ENCODE data around the gene APELA. TPM values are rescaled to one million over a fixed set of nuclear protein-coding genes. Genes with fewer than 3 reads are reported as not detected.
"Not testable (repeated sequence)": the region's sequence is repeated elsewhere in the genome, so short reads cannot be mapped to it uniquely, and the experiment has no call there.

The APELA gene
- total RNA-seq, 1 experiment from 2014 or later, result not detected

- no TSS peak for BruUV-seq (replicated peaks)
- Mint-ChIP-seq H3K4me1 (ENCODE audit: low read depth, unreplicated experiment) (no peaks in the 10 kb centered on the region), H3K36me3 (ENCODE audit: insufficient read depth, unreplicated experiment) (no peaks in the 10 kb centered on the region), H3K27me3 (ENCODE audit: unreplicated experiment) (no peaks in the 10 kb centered on the region), H3K27ac (ENCODE audit: unreplicated experiment) (no peak overlapping the region), H3K9me3 (ENCODE audit: low read depth, unreplicated experiment) (no peaks in the 10 kb centered on the region), H3K4me3 (ENCODE audit: low read depth, unreplicated experiment) (no peak overlapping the region)
- no peak for TF ChIP-seq CTCF (IDR thresholded peaks at IDR 0.05; ENCODE audit: unreplicated experiment)
- intact Hi-C loops (cut with micrococcal nuclease; ENCODE audit: unreplicated experiment), result no loop called here
- CTCF ChIA-PET, result no interaction called here
- no peak for DNase-seq
Measured at GRCh38 chr4:164924670-164925238, 47.8 kb downstream of the APELA start.

GRCh38 chr4:164926301-164926700, 49.3 kb downstream of the APELA start:
- BruUV-seq (replicated peaks), result no TSS peak
- TF ChIP-seq CTCF (IDR thresholded peaks at IDR 0.05; ENCODE audit: unreplicated experiment), result no peak
- H3K4me1 Mint-ChIP-seq (ENCODE audit: low read depth, unreplicated experiment), result no peaks in the 10 kb centered on the region

GRCh38 chr4:164927101-164927500, 50.1 kb downstream of the APELA start:
- CTCF ChIA-PET; H3K36me3 Mint-ChIP-seq (ENCODE audit: insufficient read depth, unreplicated experiment); H3K27me3 Mint-ChIP-seq (ENCODE audit: unreplicated experiment); H3K9me3 Mint-ChIP-seq (ENCODE audit: low read depth, unreplicated experiment); H3K4me1 Mint-ChIP-seq (ENCODE audit: low read depth, unreplicated experiment); H3K4me3 Mint-ChIP-seq (ENCODE audit: low read depth, unreplicated experiment); DNase-seq; H3K27ac Mint-ChIP-seq (ENCODE audit: unreplicated experiment); BruUV-seq (replicated peaks); intact Hi-C loops (cut with micrococcal nuclease; ENCODE audit: unreplicated experiment): not testable (repeated sequence)

More at GRCh38 chr4:164926301-164926700, 49.3 kb downstream of the APELA start:
- intact Hi-C loops (cut with micrococcal nuclease; ENCODE audit: unreplicated experiment), result no loop called here
- H3K4me3 Mint-ChIP-seq (ENCODE audit: low read depth, unreplicated experiment), result no peak overlapping the region
- H3K9me3 Mint-ChIP-seq (ENCODE audit: low read depth, unreplicated experiment), result no peaks in the 10 kb centered on the region
- no peak for DNase-seq
- CTCF ChIA-PET, result no interaction called here
- H3K27me3 Mint-ChIP-seq (ENCODE audit: unreplicated experiment), result no peaks in the 10 kb centered on the region
- H3K27ac Mint-ChIP-seq (ENCODE audit: unreplicated experiment), result no peak overlapping the region
- no peaks in the 10 kb centered on the region for H3K36me3 Mint-ChIP-seq (ENCODE audit: insufficient read depth, unreplicated experiment)

- intact Hi-C loops (cut with micrococcal nuclease; ENCODE audit: unreplicated experiment), result loop anchor here (10.0 kb wide), 1 partner anchor 156 kb away; no protein-coding TSS in a partner anchor
- BruUV-seq (replicated peaks), result no TSS peak
- H3K4me3 Mint-ChIP-seq (ENCODE audit: low read depth, unreplicated experiment), result no peak overlapping the region
Measured at GRCh38 chr4:164930647-164931046, 53.7 kb downstream of the APELA start.

More at GRCh38 chr4:164930647-164931046, 53.7 kb downstream of the APELA start:
- H3K4me1 Mint-ChIP-seq (ENCODE audit: low read depth, unreplicated experiment), result no peaks in the 10 kb centered on the region
- no peak overlapping the region for H3K27ac Mint-ChIP-seq (ENCODE audit: unreplicated experiment)
- H3K9me3 Mint-ChIP-seq (ENCODE audit: low read depth, unreplicated experiment), result no peaks in the 10 kb centered on the region
- no peak for TF ChIP-seq CTCF (IDR thresholded peaks at IDR 0.05; ENCODE audit: unreplicated experiment)
- no peak for DNase-seq
- no peaks in the 10 kb centered on the region for H3K36me3 Mint-ChIP-seq (ENCODE audit: insufficient read depth, unreplicated experiment)
- no peaks in the 10 kb centered on the region for H3K27me3 Mint-ChIP-seq (ENCODE audit: unreplicated experiment)
- CTCF ChIA-PET, result no interaction called here
